GM23338 (cell line): ENCODE measurements around the gene NPC1. TPM values are rescaled to one million over a fixed set of nuclear protein-coding genes. Genes with fewer than 3 reads are reported as not detected.

Source experiments
- ATAC-seq: fragments of 200-7000 bp; cut with Tn5 transposase; 3 replicates; pipeline ENCODE4 v1.9.1; 2020
- DNase-seq: peaks from one replicate; pipeline ENCODE4 v3.0.0-alpha.2; 2015; ENCODE audit warnings: low spot score
- H2AFZ ChIP-seq: fragments of 200-600 bp; sonication (generic); 2 replicates; pipeline ENCODE4 v1.8.0; 2016; ENCODE audit warnings: antibody characterized with exemption, mild to moderate bottlenecking, moderate library complexity
- H3F3A ChIP-seq: fragments of 200-600 bp; sonication (generic); replicated peaks from 2 replicates; pipeline ENCODE4 v1.8.0; 2017; ENCODE audit warnings: antibody characterized with exemption, mixed run types, low read depth
- H3K27ac ChIP-seq: fragments of 200-600 bp; sonication (generic); 2 replicates; pipeline ENCODE4 v1.6.1; 2016; ENCODE audit warnings: low read depth
- H3K27me3 ChIP-seq: fragments of 200-600 bp; sonication (generic); 2 replicates; pipeline ENCODE4 v1.8.0; 2016; ENCODE audit warnings: mild to moderate bottlenecking, mixed run types, moderate library complexity; ENCODE audit not compliant: insufficient read depth
- H3K36me3 ChIP-seq: fragments of 200-600 bp; sonication (generic); 2 replicates; pipeline ENCODE4 v1.8.0; 2016; ENCODE audit warnings: mild to moderate bottlenecking; ENCODE audit not compliant: insufficient read depth
- H3K4me1 ChIP-seq: fragments of 200-600 bp; sonication (generic); 2 replicates; pipeline ENCODE4 v1.8.0; 2016; ENCODE audit warnings: mild to moderate bottlenecking, moderate library complexity; ENCODE audit not compliant: insufficient read depth
- H3K4me2 ChIP-seq: fragments of 200-600 bp; sonication (generic); 2 replicates; pipeline ENCODE4 v1.7.1; 2017; ENCODE audit warnings: mixed run types
- H3K4me3 ChIP-seq: fragments of 200-600 bp; sonication (generic); 2 replicates; pipeline ENCODE4 v1.6.1; 2016; ENCODE audit warnings: mixed run types
- H3K79me2 ChIP-seq: fragments of 200-600 bp; sonication (generic); replicated peaks from 2 replicates; pipeline ENCODE4 v1.8.0; 2017; ENCODE audit warnings: mild to moderate bottlenecking; ENCODE audit not compliant: insufficient read depth
- H3K9me2 ChIP-seq: fragments of 200-600 bp; sonication (generic); 2 replicates; pipeline ENCODE4 v1.8.0; 2017; ENCODE audit not compliant: insufficient read depth
- H4K20me1 ChIP-seq: fragments of 200-600 bp; sonication (generic); replicated peaks from 2 replicates; pipeline ENCODE4 v1.8.0; 2017; ENCODE audit warnings: mild to moderate bottlenecking; ENCODE audit not compliant: insufficient read depth
- H3K27ac Mint-ChIP-seq: 2 replicates; pipeline ENCODE4 v1.8.0; 2020; ENCODE audit warnings: inconsistent platforms, mild to moderate bottlenecking, moderate library complexity, mixed read lengths
- H3K27me3 Mint-ChIP-seq: 3 replicates; pipeline ENCODE4 v1.8.0; 2022; ENCODE audit warnings: low read depth, mild to moderate bottlenecking, moderate library complexity, mixed read lengths, inconsistent platforms; ENCODE audit not compliant: insufficient read depth, poor library complexity
- H3K36me3 Mint-ChIP-seq: 3 replicates; pipeline ENCODE4 v1.8.0; 2021; ENCODE audit warnings: low read depth, mild to moderate bottlenecking, inconsistent platforms, moderate library complexity, mixed read lengths
- H3K4me1 Mint-ChIP-seq: 3 replicates; pipeline ENCODE4 v1.8.0; 2020; ENCODE audit warnings: mild to moderate bottlenecking, inconsistent platforms, mixed read lengths
- H3K4me3 Mint-ChIP-seq: 3 replicates; pipeline ENCODE4 v1.8.0; 2021; ENCODE audit warnings: moderate library complexity, mild to moderate bottlenecking, inconsistent platforms, mixed read lengths
- H3K9me3 Mint-ChIP-seq: 3 replicates; pipeline ENCODE4 v1.8.0; 2020; ENCODE audit warnings: moderate library complexity, mild to moderate bottlenecking, inconsistent platforms, mixed read lengths
- CREB1 ChIP-seq: fragments of 250-450 bp; sonication (Bioruptor Pico); IDR thresholded peaks from 2 replicates; pipeline ENCODE4 v1.5.0; 2020; ENCODE audit warnings: low read depth, mild to moderate bottlenecking, moderate library complexity
- CTCF ChIP-seq, 2 experiments: fragments of 200-600 bp in 1 of 2; sonication (generic) in 1 of 2; conservative IDR thresholded peaks; 2 replicates each; pipeline versions ENCODE4 v1.5.1 to v1.6.1; 2016 to 2017; ENCODE audit warnings: antibody characterized with exemption in 2 of 2, low read depth in 2 of 2, mild to moderate bottlenecking in 2 of 2, moderate library complexity in 1 of 2
- ETS1 ChIP-seq: IDR thresholded peaks from 2 replicates; pipeline ENCODE4 v1.6.1; 2016; ENCODE audit warnings: antibody characterized with exemption
- EZH2 ChIP-seq: fragments of 200-600 bp; sonication (generic); IDR thresholded peaks from one replicate; pipeline ENCODE4 v1.8.0; 2017; ENCODE audit warnings: antibody characterized with exemption, mild to moderate bottlenecking, low read depth; ENCODE audit not compliant: unreplicated experiment
- EZH2phosphoT487 ChIP-seq: fragments of 200-600 bp; sonication (generic); IDR thresholded peaks from one replicate; pipeline ENCODE4 v1.8.1; 2018; ENCODE audit warnings: antibody characterized with exemption; ENCODE audit not compliant: unreplicated experiment
- JUNB ChIP-seq: IDR thresholded peaks from one replicate; pipeline ENCODE4 v1.6.1; 2016; ENCODE audit warnings: antibody characterized with exemption; ENCODE audit not compliant: unreplicated experiment
- NANOG ChIP-seq: IDR thresholded peaks from 2 replicates; pipeline ENCODE4 v1.6.1; 2016; ENCODE audit warnings: antibody characterized with exemption, borderline replicate concordance
- POLR2AphosphoS5 ChIP-seq: IDR thresholded peaks from 2 replicates; pipeline ENCODE4 v1.6.1; 2016; ENCODE audit warnings: antibody characterized with exemption, low read depth
- REST ChIP-seq: IDR thresholded peaks from one replicate; pipeline ENCODE4 v1.6.1; 2018; ENCODE audit warnings: antibody characterized with exemption; ENCODE audit not compliant: unreplicated experiment
- ZNF114 ChIP-seq: fragments of 250-450 bp; sonication (Bioruptor Pico); IDR thresholded peaks from 2 replicates; pipeline ENCODE4 v1.5.0; 2020; ENCODE audit warnings: mild to moderate bottlenecking, moderate library complexity
- ZNF331 ChIP-seq: fragments of 250-450 bp; sonication (Bioruptor Pico); IDR thresholded peaks from 2 replicates; pipeline ENCODE4 v1.5.0; 2020; ENCODE audit warnings: low read depth, mild to moderate bottlenecking, moderate library complexity
- ZNF462 ChIP-seq: fragments of 250-450 bp; sonication (Bioruptor Pico); IDR thresholded peaks from 2 replicates; pipeline ENCODE4 v1.5.0; 2020; ENCODE audit warnings: mild to moderate bottlenecking, moderate library complexity
- polyA plus RNA-seq: library from polyadenylated mRNA; unstranded; fragments of >200 nt; fragmentation: Nextera tagmentation; extraction: Ambion mirVana; gene quantifications from 2 replicates; pipeline ENCODE4 v1.2.1, GENCODE V29; 2016
- total RNA-seq: library from RNA; depleted of rRNA; stranded (reverse); fragments of >200 nt; shearing (Covaris generic); gene quantifications from 2 replicates; pipeline ENCODE4 v1.2.3, GENCODE V29; 2014

The NPC1 gene
- total and polyA plus RNA-seq, 2 experiments from 2014 or later = 18.4 to 45.1 TPM

GRCh38 chr18:23504720-23505119, 81.6 kb downstream of the NPC1 start (continued):
- TF ChIP-seq ZNF462 (CRISPR knock-in tag) (no peak), ETS1 (no peak), ZNF114 (CRISPR knock-in tag) (no peak), CREB1 (no peak), EZH2phosphoT487 (no peak), EZH2 (no peak)

- peaks cover 11% of the 10 kb centered on the region for H3K4me1 Mint-ChIP-seq
- peaks cover 26% of the 10 kb centered on the region for H3K27me3 ChIP-seq
- H3F3A ChIP-seq = 0 out of 2 replicates have a peak, but pooled peaks cover 6% of the 10 kb centered on the region
- peaks cover 13% of the 10 kb centered on the region for H3K36me3 Mint-ChIP-seq
- no peaks in the 10 kb centered on the region for H3K9me2 ChIP-seq
- no peaks in the 10 kb centered on the region for H3K9me3 Mint-ChIP-seq
- H3K27me3 Mint-ChIP-seq = peaks cover 12% of the 10 kb centered on the region
- DNase-seq (peak; percentile 24), ATAC-seq (no peak)
- no peak overlapping the region for H3K27ac Mint-ChIP-seq
- peak overlapping the region; percentile 90 for H2AFZ ChIP-seq
- H4K20me1 ChIP-seq = peaks cover 20% of the 10 kb centered on the region; the same call in 1 of the 2 replicates
- no peak overlapping the region for H3K27ac ChIP-seq
- peak overlapping the region; percentile 96 for H3K4me3 Mint-ChIP-seq
- H3K79me2 ChIP-seq = peaks cover 27% of the 10 kb centered on the region
- H3K36me3 ChIP-seq = peaks cover 9% of the 10 kb centered on the region; the same call in 1 of the 2 replicates
- H3K4me3 ChIP-seq = peak overlapping the region; percentile 92
- peaks cover 14% of the 10 kb centered on the region for H3K4me1 ChIP-seq
- peak overlapping the region; percentile 93 for H3K4me2 ChIP-seq
- TF ChIP-seq JUNB = no peak
- no peak for TF ChIP-seq REST
- no peak for TF ChIP-seq CREB1
- no peak for TF ChIP-seq ZNF114 (CRISPR knock-in tag)
- TF ChIP-seq ETS1 = no peak
- TF ChIP-seq ZNF331 (CRISPR knock-in tag) = no peak
- no peak for TF ChIP-seq NANOG
- no peak for TF ChIP-seq POLR2AphosphoS5
- no peak for TF ChIP-seq CTCF (conservative IDR thresholded peaks at IDR 0.05; ENCODE audit: low read depth in 2 of 2)
Observed at GRCh38 chr18:23503963-23504344, 82.4 kb downstream of the NPC1 start.
